NCI-H2227 (cell line): ENCODE results near the gene ATP6V1B1.

Source experiments
- DNase-seq: peaks from one replicate; lab custom pipeline; 2025; ENCODE audit not compliant: unreplicated experiment; lab: John Stamatoyannopoulos, UW

The ATP6V1B1 gene

DNA sequence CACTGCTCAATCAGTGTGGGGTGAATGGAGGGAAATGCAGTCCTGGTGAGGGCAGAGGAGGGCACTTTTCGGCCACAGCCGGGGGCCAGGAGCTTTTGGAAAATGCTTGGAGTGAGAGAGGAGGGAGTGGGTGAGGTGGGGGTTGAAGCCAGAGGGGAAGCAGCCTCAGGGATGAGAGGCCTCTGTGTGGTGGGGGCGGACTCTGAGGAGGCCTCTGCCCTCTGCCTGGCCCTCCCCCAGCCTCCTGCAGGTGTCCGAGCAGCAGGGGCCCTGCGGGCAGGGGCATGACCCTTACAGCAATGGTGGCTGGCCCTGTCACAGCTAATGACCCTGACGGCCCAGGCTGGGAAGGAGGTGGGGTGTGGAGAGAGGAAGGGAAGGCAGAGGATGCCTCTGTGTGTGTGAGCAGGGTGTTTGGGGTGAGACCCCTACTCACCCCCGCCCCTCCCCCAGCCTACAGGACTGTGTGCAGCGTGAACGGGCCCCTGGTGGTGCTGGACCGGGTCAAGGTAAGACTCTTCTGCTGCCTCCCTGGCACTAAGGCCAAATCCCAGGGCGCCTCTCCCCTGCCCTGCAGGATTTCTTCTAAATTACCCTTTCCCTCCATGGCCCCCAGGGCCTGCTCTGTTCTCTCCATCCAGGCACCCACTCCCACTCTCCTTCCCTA lies 7.6 kb downstream of the ATP6V1B1 start:
- DNase-seq: no peak

DNA sequence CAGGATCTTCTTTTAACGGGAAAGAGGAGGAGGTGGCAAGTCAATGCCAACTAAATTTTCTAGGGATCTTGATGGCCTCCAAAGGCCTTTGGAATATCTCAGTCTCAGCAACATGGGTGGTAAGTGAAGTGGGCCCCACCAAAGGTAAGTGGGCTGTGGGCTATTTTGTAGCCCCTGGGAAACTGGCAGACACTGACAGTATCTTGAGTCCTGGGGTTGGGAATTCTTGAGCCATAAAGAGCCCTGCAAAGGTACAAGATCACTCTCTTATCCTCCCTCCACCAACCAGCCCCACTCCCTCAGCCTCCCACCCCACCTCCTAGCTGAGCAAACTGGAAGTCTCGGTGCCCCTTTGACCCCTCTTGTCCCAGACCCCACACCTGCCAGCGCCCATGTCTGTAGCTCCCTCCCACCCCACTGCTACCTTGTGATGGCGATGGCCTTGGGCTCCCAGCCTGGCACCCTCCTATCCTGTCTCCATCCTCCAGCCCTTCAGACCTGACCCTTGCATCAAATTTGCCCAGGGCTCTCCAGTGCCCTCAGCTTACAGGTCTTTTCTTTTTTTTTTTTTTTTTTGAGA lies 8.5 kb downstream of the ATP6V1B1 start:
- no peak for DNase-seq

GRCh38 chr2:70946832-70947442 lies 11.2 kb downstream of the ATP6V1B1 start:
- DNase-seq: peak; percentile 79

DNA sequence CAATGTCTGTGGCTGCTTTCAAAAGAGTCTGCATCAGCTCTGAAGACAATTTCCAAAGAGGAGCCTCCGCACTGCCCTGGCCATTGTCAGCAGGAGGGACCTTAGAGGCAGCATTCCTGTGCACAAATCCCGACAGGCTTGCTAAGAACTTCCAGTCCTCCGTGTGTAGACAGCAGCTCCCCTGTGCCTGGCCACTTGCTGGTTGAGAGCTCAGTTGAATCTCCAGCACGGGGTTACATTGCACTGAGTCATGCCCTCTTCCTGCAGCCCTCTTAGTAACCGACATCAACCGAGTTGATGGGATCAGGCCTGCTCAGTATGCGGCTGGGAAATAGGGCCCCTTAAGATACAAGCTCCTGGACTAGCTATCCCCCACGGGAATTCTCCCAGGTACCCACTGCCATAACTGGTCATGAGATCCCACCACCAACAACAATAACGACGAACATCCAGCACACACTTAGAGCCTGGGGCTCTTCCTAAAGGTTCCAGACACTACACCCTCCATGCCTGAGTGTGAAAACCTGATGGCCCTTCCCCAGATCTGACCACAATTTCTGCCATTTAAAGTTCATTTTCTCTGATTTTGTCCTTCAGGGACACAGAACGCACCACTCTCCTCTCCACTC lies 12.0 kb downstream of the ATP6V1B1 start:
- no peak for DNase-seq

DNA sequence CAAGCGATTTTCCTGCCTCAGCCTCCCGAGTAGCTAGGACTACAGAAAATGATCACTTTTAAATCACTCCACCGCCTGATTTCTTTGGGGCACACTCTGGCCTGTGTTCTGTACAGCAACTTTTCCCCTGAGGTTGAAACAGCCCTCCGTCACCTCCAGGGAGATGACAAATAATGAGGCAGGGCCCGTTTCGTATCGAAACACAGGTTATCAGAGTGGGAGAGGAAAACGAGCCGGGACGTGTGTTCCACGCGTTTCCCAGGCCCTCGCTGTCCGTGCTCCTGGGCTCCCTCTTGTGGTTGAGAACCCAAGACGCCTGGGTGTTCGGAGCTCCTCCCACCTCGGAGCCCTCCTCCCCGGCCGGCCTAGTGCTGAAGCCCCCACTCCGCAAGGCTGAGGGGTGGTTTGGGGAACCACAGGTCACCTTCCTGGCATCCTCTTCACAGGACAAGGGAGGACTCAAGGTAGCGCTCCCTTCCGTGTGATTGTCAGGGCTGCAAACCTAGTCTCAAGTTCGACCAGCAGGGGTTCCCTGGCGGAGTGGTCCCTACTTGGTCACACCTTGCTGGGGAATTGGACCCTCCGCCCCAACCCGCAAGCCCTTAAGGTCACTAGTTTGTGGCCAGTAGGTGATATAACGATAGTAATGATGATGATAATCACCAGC lies 12.8 kb downstream of the ATP6V1B1 start:
- DNase-seq: peak; percentile 88

DNA sequence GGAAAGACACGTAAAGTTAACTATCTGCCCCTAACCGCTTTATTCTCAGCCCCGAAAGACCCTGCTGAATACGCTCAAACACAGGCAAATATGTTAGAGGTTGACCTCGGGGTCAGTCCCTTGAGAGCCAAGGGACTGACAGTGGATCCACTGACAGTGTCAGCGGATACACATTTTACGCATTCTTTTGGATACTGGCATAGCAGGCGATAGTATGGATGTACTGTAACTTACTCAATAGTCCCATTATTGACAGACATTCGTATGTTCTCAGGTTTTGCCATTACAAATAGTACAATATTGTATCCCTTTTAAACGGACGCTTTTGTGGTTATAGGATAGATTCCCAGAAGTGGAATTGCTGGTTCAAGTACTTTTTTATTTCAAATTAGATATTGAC lies 13.4 kb downstream of the ATP6V1B1 start:
- DNase-seq: no peak

- no peak for DNase-seq
Observed at GRCh38 chr2:70954886-70955285, 19.2 kb downstream of the ATP6V1B1 start.

DNA sequence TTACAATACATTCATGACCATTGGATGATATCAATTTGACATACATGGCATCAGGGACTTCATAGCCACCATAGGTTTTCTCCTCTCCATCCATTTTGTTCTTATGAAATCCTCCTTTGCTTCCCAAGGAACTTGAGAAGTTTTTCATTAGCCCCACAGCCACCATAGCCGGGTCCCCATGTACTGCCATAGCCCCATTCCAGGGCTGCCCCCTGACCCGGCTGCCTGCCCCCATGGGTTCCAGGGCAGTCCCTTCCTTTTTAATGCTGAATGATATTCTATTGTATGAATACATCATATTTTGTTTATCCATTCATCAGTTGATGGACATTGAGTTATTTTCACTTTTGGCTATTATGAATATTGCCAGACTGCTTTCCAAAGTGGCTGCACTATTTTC lies 20.4 kb downstream of the ATP6V1B1 start:
- DNase-seq: no peak

- DNase-seq: no peak
Observed at GRCh38 chr2:70957798-70958197, 22.1 kb downstream of the ATP6V1B1 start.

DNA sequence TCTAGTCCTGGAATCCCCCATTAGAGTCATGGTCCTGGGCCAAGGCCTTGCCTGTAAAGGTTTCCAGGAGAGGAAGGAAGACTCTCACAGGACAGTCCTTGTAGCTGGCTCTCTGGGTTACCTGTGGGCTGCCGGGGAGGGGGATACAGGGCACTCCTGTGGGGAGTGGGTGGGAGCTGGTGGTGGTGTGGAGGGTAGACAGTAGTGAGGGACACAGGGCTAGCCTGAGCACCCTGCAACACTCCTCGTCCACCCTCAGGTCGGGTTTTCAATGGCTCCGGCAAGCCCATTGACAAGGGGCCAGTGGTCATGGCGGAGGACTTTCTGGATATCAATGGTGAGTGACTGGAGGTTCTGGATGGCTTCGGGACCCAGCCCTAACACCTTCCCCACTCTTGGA lies 23.1 kb downstream of the ATP6V1B1 start:
- no peak for DNase-seq

- DNase-seq: no peak
Observed at GRCh38 chr2:70959271-70959761, 23.6 kb downstream of the ATP6V1B1 start.

- no peak for DNase-seq
Observed at GRCh38 chr2:70959851-70960832, 24.4 kb downstream of the ATP6V1B1 start.

- no peak for DNase-seq
Observed at GRCh38 chr2:70960833-70961647, 25.3 kb downstream of the ATP6V1B1 start.

- no peak for DNase-seq
Observed at GRCh38 chr2:70961648-70961994, 25.9 kb downstream of the ATP6V1B1 start.

- no peak for DNase-seq
Observed at GRCh38 chr2:70962211-70962884, 26.6 kb downstream of the ATP6V1B1 start.

DNA sequence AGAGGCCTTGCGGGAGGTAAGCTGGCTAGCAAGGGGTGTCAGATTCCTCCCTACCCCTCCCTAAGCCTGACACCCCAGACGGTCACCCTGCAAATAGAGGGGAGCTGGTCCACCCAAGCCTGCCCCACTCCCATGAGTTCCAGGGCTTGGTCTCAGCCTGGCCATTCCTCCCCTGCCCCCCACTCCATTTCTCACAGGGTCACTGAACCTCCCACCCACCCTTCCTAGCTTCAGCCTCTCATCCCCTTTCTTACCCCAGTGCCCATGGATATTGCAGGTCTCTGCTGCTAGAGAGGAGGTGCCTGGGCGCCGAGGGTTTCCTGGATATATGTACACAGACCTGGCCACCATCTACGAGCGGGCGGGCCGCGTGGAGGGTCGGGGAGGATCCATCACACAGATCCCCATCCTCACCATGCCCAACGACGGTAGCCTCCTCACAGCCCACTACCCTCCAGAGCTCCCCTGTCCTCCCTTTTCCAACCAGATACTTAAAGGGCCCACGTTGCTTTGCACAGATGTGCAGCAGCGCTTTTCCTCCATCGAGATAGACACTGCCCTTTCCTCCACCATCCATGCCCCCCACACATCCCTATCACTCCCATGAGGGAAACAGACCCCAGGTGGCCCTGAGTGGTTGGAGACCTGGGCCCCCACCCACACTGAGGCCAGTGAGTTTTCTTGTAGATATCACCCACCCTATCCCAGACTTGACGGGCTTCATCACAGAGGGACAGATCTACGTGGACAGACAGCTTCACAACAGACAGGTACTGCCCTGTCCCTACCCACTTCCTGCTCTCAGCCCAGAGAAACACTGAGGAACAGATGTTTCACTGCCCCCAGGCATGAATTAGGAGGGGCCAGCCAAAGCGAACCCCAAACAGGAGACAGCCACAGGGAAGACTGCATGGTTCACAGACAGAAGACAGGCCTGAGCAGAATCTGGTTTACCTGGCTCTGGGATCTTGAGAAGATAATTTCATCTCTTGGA lies 27.5 kb downstream of the ATP6V1B1 start:
- DNase-seq: no peak

- DNase-seq: no peak
Observed at GRCh38 chr2:70964133-70964532, 28.4 kb downstream of the ATP6V1B1 start.
